MM.1S (cell line): ENCODE data around the gene NOC4L.

Experiments used
- CTCF ChIP-seq: fragments of 300-600 bp; sonication (generic); IDR thresholded peaks from 2 replicates; pipeline ENCODE4 v1.5.1; 2016; ENCODE audit warnings: antibody characterized with exemption, low read length, mixed read lengths
- EZH2 ChIP-seq: fragments of 300-600 bp; sonication (generic); optimal IDR thresholded peaks from 2 replicates; pipeline ENCODE3; 2017; ENCODE audit warnings: low read depth, mild to moderate bottlenecking, antibody characterized with exemption, low read length, mixed read lengths

GRCh38 chr12:132180648-132181546, 36.6 kb downstream of the NOC4L start:
- TF ChIP-seq CTCF (no peak), EZH2 (no peak)
